Muscle of leg (tissue), 11 donors: ENCODE results near the gene G3BP2. TPM values are rescaled to one million over a fixed set of nuclear protein-coding genes. Genes with fewer than 3 reads are reported as not detected.
A peak's percentile ranks its signal among the peaks of the same experiment; 100 is the strongest.
"Not testable (repeated sequence)": the region's sequence is repeated elsewhere in the genome, so short reads cannot be mapped to it uniquely, and the experiment has no call there.

Experiments used
- DNase-seq: peaks from one replicate; pipeline ENCODE4 v3.0.0; 2013
- H3K27ac ChIP-seq: one replicate; pipeline ENCODE4 v1.5.1; 2013; ENCODE audit warnings: mild to moderate bottlenecking, low read length, control low read depth
- H3K27me3 ChIP-seq: one replicate; pipeline ENCODE4 v1.6.1; 2013; ENCODE audit warnings: low read length; ENCODE audit not compliant: control insufficient read depth, insufficient read depth
- H3K36me3 ChIP-seq: one replicate; pipeline ENCODE4 v1.6.1; 2013; ENCODE audit warnings: low read length; ENCODE audit not compliant: control insufficient read depth, insufficient read depth
- H3K4me1 ChIP-seq: one replicate; pipeline ENCODE4 v1.6.1; 2013; ENCODE audit warnings: low read length; ENCODE audit not compliant: control insufficient read depth, insufficient read depth
- H3K4me3 ChIP-seq: one replicate; pipeline ENCODE4 v1.5.1; 2013; ENCODE audit warnings: low read length, control low read depth
- H3K9me3 ChIP-seq: replicated peaks from 2 replicates; pipeline ENCODE4 v1.6.1; 2013; ENCODE audit warnings: low read depth, low read length; ENCODE audit not compliant: control insufficient read depth
- WGBS: methylation state at CpG from one replicate; pipeline ENCODE4 v1.1.5; 2013; ENCODE audit warnings: missing lambda C conversion rate; ENCODE audit not compliant: insufficient coverage; 5-methylcytosine and 5-hydroxymethylcytosine counted together
- polyA plus RNA-seq, 8 donors: library from polyadenylated mRNA; unstranded; fragments of 120-200 nt; gene quantifications; one replicate each; pipeline versions ENCODE4 v1.2.1 to v1.2.3, GENCODE V29; 2013; ENCODE audit warnings: inconsistent platforms in 1 of 8, low replicate concordance in 1 of 8; ENCODE audit not compliant: insufficient read length in 8 of 8, insufficient read depth in 1 of 8
- total RNA-seq: library from RNA; stranded (reverse); fragments of 120-200 nt; gene quantifications from one replicate; pipeline ENCODE4 v1.2.4, GENCODE V29; 2013

The G3BP2 gene
- total and polyA plus RNA-seq, 9 donors: 97.7 to 180 (median 157) TPM

DNA sequence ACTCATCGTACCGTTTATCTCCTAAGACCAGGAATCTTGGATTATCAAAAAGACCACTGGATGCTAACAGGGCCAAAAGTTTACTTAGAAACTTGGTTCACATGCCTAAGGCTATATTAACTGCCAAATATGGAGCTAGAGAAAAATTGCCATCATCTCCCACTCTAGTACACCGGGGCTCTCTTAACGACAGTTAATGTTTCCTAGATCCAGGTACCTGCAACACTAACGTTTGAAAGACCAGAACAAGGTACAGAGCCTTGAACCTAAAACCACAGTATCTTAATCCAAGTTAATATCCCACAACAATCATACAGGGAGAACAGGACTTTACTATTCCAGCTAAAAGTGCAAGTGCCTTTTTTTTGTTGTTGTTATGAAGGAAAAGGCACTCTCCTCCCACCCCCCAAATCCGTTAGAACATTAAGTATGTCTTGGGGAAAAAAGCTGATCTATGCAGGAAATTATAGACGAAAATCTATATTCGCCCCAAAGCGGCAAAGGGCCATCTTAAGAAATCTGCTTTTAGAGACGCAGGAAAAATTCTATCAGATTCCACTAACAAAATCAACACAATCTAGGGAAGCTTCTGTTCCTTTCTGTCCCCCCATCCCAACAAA, 1.3 kb downstream of the G3BP2 start:
- Histone ChIP-seq H3K9me3 (no peaks in the 10 kb centered on the region), H3K36me3 (no peaks in the 10 kb centered on the region), H3K27me3 (no peaks in the 10 kb centered on the region), H3K4me1 (peaks cover 8% of the 10 kb centered on the region), H3K4me3 (peak overlapping the region; percentile 91), H3K27ac (peak overlapping the region; percentile 98)
- peak; percentile 16 for DNase-seq
- 0% methylated on average over 1 of the region's 10 CpGs for WGBS

DNA sequence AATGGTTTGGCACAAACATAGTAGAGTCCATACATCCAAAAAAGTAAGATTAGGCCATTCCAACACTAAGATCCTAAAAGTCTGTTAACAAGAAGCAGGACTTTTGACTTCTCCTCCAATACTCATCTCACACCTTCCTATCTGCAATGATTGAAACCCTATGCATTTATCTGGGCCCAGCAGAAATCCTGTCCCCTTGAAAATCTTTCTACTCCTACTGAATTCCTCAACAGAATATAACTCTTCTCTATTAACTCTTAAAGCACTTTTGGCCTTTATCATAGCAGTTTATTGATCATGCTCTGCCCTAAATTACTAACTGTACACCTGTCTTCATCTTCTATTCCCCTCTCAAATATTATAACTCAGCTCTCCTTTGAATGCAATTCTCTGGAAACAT, 4.6 kb downstream of the G3BP2 start:
- H3K27me3 ChIP-seq: no peaks in the 10 kb centered on the region
- peaks cover 2% of the 10 kb centered on the region for H3K4me1 ChIP-seq
- H3K36me3 ChIP-seq: no peaks in the 10 kb centered on the region
- no peak overlapping the region for H3K4me3 ChIP-seq
- H3K9me3 ChIP-seq: no peaks in the 10 kb centered on the region
- H3K27ac ChIP-seq: no peak overlapping the region
- no peak for DNase-seq

DNA sequence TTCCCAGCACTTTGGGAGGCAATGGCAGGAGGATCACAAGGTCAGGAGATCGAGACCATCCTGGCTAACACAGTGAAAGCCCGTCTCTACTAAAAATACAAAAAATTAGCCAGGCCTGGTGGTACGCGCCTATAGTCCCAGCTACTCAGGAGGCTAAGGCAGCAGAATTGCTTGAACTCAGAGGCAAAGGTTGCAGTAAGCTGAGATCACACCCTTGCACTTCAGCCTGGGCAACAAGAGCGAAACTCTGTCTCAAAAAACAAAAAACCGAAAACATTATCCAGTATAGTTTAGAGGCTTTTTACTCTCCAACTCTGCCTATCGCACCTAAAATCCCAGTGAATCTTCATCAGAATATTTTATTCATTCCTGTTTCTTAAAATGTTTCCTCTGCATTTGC, 5.6 kb downstream of the G3BP2 start:
- H3K27me3 ChIP-seq, DNase-seq, H3K4me3 ChIP-seq, H3K4me1 ChIP-seq, H3K9me3 ChIP-seq, H3K36me3 ChIP-seq, H3K27ac ChIP-seq: not testable (repeated sequence)
- WGBS: 73% methylated on average over 6 of the region's 7 CpGs

DNA sequence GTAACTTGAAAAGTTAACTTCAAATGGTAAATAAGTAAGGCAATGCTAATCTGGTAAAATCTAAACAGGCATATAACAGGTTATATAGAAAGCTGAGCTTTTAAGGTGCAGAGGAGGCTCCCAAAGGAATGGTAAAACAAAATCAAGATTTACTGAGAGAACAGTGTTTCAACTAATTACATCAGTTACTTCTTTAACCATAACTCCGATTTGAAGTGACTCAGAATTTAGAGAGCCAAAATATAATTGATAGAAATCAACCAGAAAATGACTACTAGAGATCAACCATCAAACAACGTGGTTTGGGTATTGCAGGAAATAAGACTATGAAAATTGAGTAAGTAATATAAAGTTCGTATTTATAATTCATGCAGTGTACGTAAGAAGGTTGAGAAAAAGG, 6.9 kb downstream of the G3BP2 start:
- H3K4me3 ChIP-seq: no peak overlapping the region
- no peaks in the 10 kb centered on the region for H3K9me3 ChIP-seq
- DNase-seq: no peak
- no peaks in the 10 kb centered on the region for H3K27me3 ChIP-seq
- no peaks in the 10 kb centered on the region for H3K36me3 ChIP-seq
- H3K4me1 ChIP-seq: no peaks in the 10 kb centered on the region
- no peak overlapping the region for H3K27ac ChIP-seq
- WGBS: no CpG with 5 or more reads among the region's 4 CpGs

DNA sequence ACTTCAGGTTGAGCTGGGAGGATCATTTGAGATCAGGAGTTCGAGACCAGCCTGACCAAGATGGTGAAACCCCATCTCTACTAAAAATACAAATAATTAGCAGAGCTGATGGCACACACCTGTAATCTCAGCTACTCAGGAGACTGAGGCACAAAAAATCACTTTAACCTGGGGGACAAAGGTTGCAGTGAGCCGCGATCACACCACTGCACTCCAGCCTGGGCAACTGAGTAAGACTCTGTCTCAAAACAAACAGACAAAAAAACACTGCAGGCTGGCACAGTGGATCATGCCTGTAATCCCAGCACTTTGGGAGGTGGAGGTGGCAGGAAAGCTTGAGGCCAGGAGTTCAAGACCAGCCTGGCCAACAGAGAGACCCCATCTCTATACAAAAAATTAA, 8.6 kb downstream of the G3BP2 start:
- not testable (repeated sequence) for H3K4me1 ChIP-seq, H3K27me3 ChIP-seq, H3K4me3 ChIP-seq, H3K36me3 ChIP-seq, DNase-seq, H3K27ac ChIP-seq, H3K9me3 ChIP-seq
- WGBS: no CpG with 5 or more reads among the region's 3 CpGs

DNA sequence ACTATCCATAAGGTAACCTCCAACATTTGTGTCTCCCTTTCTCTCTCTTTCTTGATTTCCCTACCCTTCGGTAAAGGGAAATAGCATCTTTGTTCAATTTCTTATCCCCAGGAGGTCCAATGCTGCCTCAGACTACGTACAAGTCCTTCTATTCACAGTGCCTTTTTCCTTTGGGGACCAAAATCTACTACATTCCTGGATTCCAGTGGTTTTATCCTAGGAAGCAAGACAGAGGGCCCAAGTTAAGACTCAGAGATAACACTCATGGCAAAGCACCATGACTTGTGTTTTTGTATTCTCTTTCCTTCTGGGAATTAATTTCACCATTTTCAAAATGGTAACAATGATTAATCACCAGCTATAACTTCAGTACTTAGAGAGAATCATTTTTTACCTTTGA, 10.6 kb downstream of the G3BP2 start:
- no peak overlapping the region for H3K27ac ChIP-seq
- 77% methylated on average over 2 of the region's 2 CpGs for WGBS
- no peaks in the 10 kb centered on the region for H3K9me3 ChIP-seq
- no peaks in the 10 kb centered on the region for H3K4me1 ChIP-seq
- DNase-seq: no peak
- H3K36me3 ChIP-seq: peaks cover 6% of the 10 kb centered on the region
- H3K27me3 ChIP-seq: no peaks in the 10 kb centered on the region
- no peak overlapping the region for H3K4me3 ChIP-seq

DNA sequence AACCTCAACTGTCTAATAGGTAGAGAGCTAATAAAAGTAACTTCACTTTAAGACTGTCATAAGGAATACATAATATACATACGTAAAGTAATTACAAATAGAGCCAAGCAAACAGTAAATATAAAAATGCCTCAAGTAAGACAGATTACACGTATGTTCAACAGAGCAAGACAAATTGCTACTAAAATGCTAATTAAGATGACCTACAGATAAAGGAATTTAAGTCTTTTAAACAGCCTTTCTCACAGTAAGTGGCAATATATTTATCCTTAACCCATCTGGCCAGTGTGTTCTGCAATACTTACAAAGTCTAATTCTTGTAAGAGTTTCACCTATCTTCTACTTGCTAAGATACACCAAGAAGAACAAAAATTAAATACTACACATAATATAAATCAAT, 12.7 kb downstream of the G3BP2 start:
- WGBS: no CpG with 5 or more reads among the region's 2 CpGs
- no peak overlapping the region for H3K27ac ChIP-seq
- no peaks in the 10 kb centered on the region for H3K9me3 ChIP-seq
- no peaks in the 10 kb centered on the region for H3K27me3 ChIP-seq
- no peaks in the 10 kb centered on the region for H3K4me1 ChIP-seq
- H3K4me3 ChIP-seq: no peak overlapping the region
- DNase-seq: no peak
- peaks cover 13% of the 10 kb centered on the region for H3K36me3 ChIP-seq

DNA sequence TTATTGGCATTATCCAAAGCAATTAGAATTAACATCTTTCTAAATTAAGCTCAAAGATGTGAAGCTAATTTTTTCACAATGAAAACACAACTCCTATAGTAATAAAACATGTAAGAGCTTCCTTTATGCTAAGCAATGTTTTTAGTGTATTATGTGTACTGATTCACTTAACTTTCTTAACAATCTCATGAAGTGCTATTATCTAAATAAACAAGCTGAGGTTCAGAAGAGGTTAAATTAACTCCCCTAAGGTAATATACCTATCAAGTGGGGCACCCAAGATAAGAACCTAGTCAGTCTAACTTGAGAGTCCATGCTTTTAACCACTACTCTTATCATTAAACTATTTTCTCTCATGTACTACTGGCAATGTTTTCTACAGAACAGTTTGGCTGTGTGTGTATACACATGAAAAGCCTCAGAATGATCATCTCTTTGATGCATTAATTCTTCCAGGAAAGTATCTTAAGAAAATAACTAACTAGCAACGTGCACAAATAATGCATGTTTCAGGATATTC, 13.6 kb downstream of the G3BP2 start:
- H3K9me3 ChIP-seq: no peaks in the 10 kb centered on the region
- no peak for DNase-seq
- peaks cover 16% of the 10 kb centered on the region for H3K36me3 ChIP-seq
- no peak overlapping the region for H3K27ac ChIP-seq
- H3K4me1 ChIP-seq: no peaks in the 10 kb centered on the region
- no peaks in the 10 kb centered on the region for H3K27me3 ChIP-seq
- WGBS: no CpG with 5 or more reads among the region's 1 CpG
- H3K4me3 ChIP-seq: no peak overlapping the region

DNA sequence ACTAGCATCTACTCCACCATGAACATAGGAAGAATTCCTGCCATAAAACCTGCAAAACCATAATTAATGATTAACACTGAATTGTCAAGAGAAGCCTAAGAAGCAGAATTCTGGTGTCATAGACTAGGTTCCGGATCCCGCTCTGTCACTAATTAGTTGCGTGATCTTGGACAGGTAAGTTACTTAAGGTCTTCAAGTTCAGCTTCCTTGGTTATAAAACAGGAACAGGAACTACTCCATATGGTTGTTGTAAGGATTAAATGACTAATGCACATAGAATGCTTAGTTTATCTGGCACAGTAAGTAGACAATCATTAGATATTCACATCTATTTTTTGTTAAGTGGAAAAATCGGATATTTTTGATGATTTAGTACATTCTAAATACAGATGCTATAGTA, 14.3 kb downstream of the G3BP2 start:
- no peak overlapping the region for H3K27ac ChIP-seq
- H3K9me3 ChIP-seq: no peaks in the 10 kb centered on the region
- no peak overlapping the region for H3K4me3 ChIP-seq
- H3K4me1 ChIP-seq: no peaks in the 10 kb centered on the region
- no peak for DNase-seq
- WGBS: no CpG with 5 or more reads among the region's 4 CpGs
- H3K36me3 ChIP-seq: peaks cover 16% of the 10 kb centered on the region
- no peaks in the 10 kb centered on the region for H3K27me3 ChIP-seq

DNA sequence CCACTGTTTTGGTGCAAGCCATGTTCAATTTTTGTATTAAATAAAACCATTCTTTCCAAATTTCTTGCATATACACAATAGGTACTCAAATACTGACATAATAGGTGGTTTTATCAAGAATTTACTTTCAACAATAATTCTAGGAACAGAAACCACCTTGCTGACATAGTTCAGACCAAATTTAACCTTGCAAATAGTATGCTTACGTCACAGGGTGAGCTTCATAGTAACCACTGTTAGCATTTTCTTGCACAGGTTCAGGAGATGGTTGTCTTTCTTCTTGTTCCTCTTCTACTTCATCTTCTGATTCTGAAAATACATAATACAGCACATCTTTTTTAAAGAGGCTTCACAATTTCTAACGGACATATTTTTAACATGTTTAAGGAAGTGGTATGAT, 17.6 kb downstream of the G3BP2 start:
- Histone ChIP-seq H3K27ac (no peak overlapping the region), H3K9me3 (no peaks in the 10 kb centered on the region), H3K4me1 (no peaks in the 10 kb centered on the region), H3K4me3 (no peak overlapping the region), H3K36me3 (peaks cover 16% of the 10 kb centered on the region), H3K27me3 (no peaks in the 10 kb centered on the region)
- 80% methylated on average over 1 of the region's 2 CpGs for WGBS
- no peak for DNase-seq

DNA sequence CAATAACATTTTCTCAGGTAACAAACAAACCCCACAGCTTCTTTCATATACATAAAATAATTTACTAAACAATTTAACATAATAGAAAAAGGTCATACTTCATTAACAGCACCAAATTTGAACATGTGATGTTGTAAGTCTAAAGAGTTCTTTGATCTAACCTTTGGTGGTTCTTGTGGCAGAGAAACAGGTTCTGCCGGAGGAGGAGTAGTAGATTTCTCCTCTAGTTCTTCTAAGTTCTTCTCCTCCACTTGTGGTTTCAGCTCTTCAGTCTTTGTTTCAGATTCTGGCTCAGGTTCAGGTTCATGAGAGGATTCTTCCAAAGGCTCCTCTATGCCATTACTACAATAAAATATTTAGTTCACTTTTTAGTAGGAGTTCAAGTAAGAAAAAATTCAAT, 18.3 kb downstream of the G3BP2 start:
- no peaks in the 10 kb centered on the region for H3K27me3 ChIP-seq
- WGBS: no CpG with 5 or more reads among the region's 1 CpG
- no peak overlapping the region for H3K27ac ChIP-seq
- no peaks in the 10 kb centered on the region for H3K9me3 ChIP-seq
- no peak for DNase-seq
- no peak overlapping the region for H3K4me3 ChIP-seq
- H3K36me3 ChIP-seq: peaks cover 17% of the 10 kb centered on the region
- H3K4me1 ChIP-seq: no peaks in the 10 kb centered on the region
